PC-3 (cell line): ENCODE data around the gene TRH.

Source experiments
- EZH2 ChIP-seq: fragments of 300-600 bp; sonication (generic); IDR thresholded peaks from one replicate; pipeline ENCODE4 v1.6.1; 2017; ENCODE audit warnings: antibody characterized with exemption, mild to moderate bottlenecking, low read length; ENCODE audit not compliant: unreplicated experiment
- TF ChIP-seq, protein P1 (sequence below): fragments of 300-600 bp; sonication (generic); conservative IDR thresholded peaks from 2 replicates; pipeline ENCODE4 v1.5.1; 2017; ENCODE audit warnings: antibody characterized with exemption, low read depth, mild to moderate bottlenecking, low read length

DNA sequence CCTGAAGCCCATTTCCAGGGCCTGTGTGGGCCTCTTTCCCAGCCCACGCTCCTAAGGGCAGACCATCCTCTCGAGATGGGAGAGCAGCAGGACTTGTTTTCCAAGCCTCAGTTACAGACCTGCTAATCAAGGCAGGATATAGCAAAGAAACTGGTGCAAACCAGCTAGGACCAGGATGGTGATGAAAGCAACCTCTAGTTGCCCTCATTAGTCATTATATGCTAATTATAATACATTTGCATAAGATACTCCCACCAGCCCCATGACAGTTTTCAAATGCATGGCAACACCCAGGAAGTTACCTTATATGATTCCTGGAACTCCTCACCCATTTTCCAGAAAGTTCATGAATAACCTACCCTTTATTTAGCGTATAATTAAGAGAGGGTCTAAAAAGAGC lies 34.4 kb upstream of the TRH start:
- TF ChIP-seq EZH2 = no peak
- TF ChIP-seq, protein P1, sequence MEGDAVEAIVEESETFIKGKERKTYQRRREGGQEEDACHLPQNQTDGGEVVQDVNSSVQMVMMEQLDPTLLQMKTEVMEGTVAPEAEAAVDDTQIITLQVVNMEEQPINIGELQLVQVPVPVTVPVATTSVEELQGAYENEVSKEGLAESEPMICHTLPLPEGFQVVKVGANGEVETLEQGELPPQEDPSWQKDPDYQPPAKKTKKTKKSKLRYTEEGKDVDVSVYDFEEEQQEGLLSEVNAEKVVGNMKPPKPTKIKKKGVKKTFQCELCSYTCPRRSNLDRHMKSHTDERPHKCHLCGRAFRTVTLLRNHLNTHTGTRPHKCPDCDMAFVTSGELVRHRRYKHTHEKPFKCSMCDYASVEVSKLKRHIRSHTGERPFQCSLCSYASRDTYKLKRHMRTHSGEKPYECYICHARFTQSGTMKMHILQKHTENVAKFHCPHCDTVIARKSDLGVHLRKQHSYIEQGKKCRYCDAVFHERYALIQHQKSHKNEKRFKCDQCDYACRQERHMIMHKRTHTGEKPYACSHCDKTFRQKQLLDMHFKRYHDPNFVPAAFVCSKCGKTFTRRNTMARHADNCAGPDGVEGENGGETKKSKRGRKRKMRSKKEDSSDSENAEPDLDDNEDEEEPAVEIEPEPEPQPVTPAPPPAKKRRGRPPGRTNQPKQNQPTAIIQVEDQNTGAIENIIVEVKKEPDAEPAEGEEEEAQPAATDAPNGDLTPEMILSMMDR = no peak
